PFSK-1 (cell line): ENCODE measurements around the gene BANK1.

Experiments used
- POLR2AphosphoS5 ChIP-seq: IDR thresholded peaks from 2 replicates; pipeline ENCODE4 v1.6.1; 2012; ENCODE audit warnings: low read depth, mild to moderate bottlenecking, control low read depth, low read length, moderate library complexity
- SIN3A ChIP-seq: IDR thresholded peaks from 2 replicates; pipeline ENCODE4 v1.6.1; 2012; ENCODE audit warnings: mild to moderate bottlenecking, low read length, moderate library complexity, borderline replicate concordance; ENCODE audit not compliant: insufficient read depth

DNA sequence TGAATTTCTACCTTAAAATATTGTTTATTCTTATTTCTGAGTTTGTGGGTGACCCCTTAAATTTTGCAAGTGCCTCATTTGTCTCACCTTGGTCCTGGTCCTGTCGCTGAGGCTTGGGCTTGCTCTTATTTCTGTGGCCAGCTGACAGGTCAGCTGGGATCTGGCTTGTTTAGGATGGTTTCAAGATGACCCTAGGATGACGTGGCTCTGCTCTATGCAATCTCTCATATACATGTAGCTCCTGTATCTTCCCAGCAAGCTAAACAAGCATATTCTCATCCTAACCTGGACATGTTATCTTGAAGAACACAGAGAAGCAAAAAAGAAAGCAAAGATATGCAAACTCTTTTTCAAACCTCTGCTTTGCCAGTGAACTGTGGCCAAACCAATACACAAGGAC lies 158.4 kb downstream of the BANK1 start:
- TF ChIP-seq SIN3A, result no peak
- TF ChIP-seq POLR2AphosphoS5, result no peak
